ENCODE results near the gene RHOD. TPM values are rescaled to one million over a fixed set of nuclear protein-coding genes. Genes with fewer than 3 reads are reported as not detected.

RHOD gene
- total and polyA plus RNA-seq, 10 of the 15 experiments (the other 5 are each of a cell fraction or from before 2014, with no cell fraction given): 0.15 to 2.6 (median 1.9) TPM; not detected in 2

GRCh38 chr11:67120881-67121710 is 64.4 kb downstream of the RHOD start (continued):
- TF ChIP-seq FOXM1 (IDR thresholded peaks at IDR 0.05; ENCODE audit: low read depth, low read length) (peak; percentile 25; the same call in 1 of the 2 replicates), DPF2 (IDR thresholded peaks at IDR 0.05) (peak; percentile 62; the same call in 1 of the 2 replicates), NRF1 (conservative IDR thresholded peaks at IDR 0.05; ENCODE audit: low read depth, low read length) (no peak), POLR2AphosphoS5 (IDR thresholded peaks at IDR 0.05; ENCODE audit: low read length) (peak; percentile 33; the same call in 1 of the 2 replicates), SRF (IDR thresholded peaks at IDR 0.05; ENCODE audit: low read depth in 2 of 2, low read length in 2 of 2) (0 out of 4 replicates have a peak, but pooled peaks of 1 of the 2 experiments have one; percentile 42), ZNF384 (IDR thresholded peaks at IDR 0.05; ENCODE audit: borderline replicate concordance, low read depth, low read length) (peak; percentile 59; the same call in 1 of the 2 replicates), CHD1 (IDR thresholded peaks at IDR 0.05; ENCODE audit: low read depth, low read length) (0 out of 2 replicates have a peak, but pooled peaks have one; percentile 40), ZBTB40 (IDR thresholded peaks at IDR 0.05; ENCODE audit: borderline replicate concordance) (no peak), CREM (IDR thresholded peaks at IDR 0.05; ENCODE audit: low read depth) (0 out of 2 replicates have a peak, but pooled peaks have one; percentile 12), MEF2B (IDR thresholded peaks at IDR 0.05; ENCODE audit: partially characterized antibody, poor library complexity, severe bottlenecking) (no peak), FOXK2 (IDR thresholded peaks at IDR 0.05) (no peak), BCL3 (IDR thresholded peaks at IDR 0.05; ENCODE audit: borderline replicate concordance, insufficient read depth, low read depth, low read length, poor library complexity, severe bottlenecking) (no peak), CTCF (IDR thresholded peaks at IDR 0.05 in 2 of 3, conservative IDR thresholded peaks at IDR 0.05 in 1 of 3; ENCODE audit: control insufficient read depth in 2 of 3, extremely low read depth in 1 of 3, insufficient read depth in 1 of 3, low read depth in 3 of 3, low read length in 3 of 3) (no peak), EED (IDR thresholded peaks at IDR 0.05; ENCODE audit: low read depth) (peak; percentile 96), MXI1 (IDR thresholded peaks at IDR 0.05; ENCODE audit: low read depth, low read length) (peak; percentile 65; the same call in 1 of the 2 replicates), NBN (IDR thresholded peaks at IDR 0.05) (0 out of 2 replicates have a peak, but pooled peaks have one; percentile 53), MTA2 (IDR thresholded peaks at IDR 0.05; ENCODE audit: low read depth) (peak; percentile 39; the same call in 1 of the 2 replicates), NR2F1 (conservative IDR thresholded peaks at IDR 0.05) (no peak), POU2F2 (IDR thresholded peaks at IDR 0.05; ENCODE audit: borderline replicate concordance, low read depth, low read length) (peak; percentile 60; the same call in 1 of the 3 replicates), ATF3 (IDR thresholded peaks at IDR 0.05; ENCODE audit: borderline replicate concordance, extremely low read depth, low read depth, low read length) (no peak), SPI1 (IDR thresholded peaks at IDR 0.05; ENCODE audit: borderline replicate concordance, insufficient read depth, low read depth, low read length) (peak; percentile 97)
